ENCODE results near the gene RALGAPA2. TPM values are rescaled to one million over a fixed set of nuclear protein-coding genes. Genes with fewer than 3 reads are reported as not detected.
A peak's percentile ranks its signal among the peaks of the same experiment; 100 is the strongest.
"Not testable (repeated sequence)": the region's sequence is repeated elsewhere in the genome, so short reads cannot be mapped to it uniquely, and the experiment has no call there.

Gene RALGAPA2
- total and polyA plus RNA-seq, 7 donors = 8.4 to 23.2 (median 18.5) TPM

DNA sequence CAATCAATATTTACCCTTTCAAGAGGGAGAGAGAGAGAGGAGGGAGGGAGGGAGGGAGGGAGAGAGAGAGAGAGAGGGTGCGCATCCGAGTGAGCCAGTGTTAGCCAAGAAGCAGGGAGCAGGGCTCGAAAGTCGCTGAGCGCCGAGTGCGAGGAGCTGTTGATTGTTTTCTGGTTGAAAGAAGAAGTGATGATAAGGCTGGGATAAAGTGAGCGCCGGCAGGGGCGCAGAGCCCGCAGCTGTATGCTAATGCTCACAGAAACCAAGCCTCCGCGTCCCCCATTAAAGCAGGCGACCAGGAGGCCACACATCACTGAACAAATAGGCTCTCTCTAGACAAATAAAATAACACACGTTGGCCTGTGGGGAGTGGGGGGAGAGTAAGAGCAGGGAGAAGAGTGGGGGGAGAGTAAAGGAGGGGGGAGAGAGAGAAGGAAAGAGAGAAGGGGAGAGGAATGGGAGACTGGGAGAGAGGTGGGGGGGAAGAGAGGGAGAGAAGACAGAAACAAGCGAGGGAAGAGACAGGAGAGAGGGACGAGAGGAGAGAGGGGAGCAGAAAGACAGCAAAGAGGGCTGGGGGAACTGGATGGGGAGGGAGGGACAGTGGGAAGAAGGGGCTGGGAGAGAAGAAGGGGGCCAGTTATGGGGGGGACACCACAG is 349.5 kb downstream of the RALGAPA2 start:
- Histone ChIP-seq H3K9me3 (no peaks in the 10 kb centered on the region), H3K4me1 (peaks cover 0 to 31% (median 17%) of the 10 kb centered on the region in 4 donors), H3K27me3 (peaks cover 34 to 90% (median 54%) of the 10 kb centered on the region in 3 donors), H3K4me3 (no peak overlapping the region), H3K27ac (no peak overlapping the region), H3K36me3 (no peaks in the 10 kb centered on the region)
- intact Hi-C loops (cut with DNase I) = no loop called here
- DNase-seq = no peak
- WGBS, 2 donors = 1 to 3% methylated on average over 17 of the region's 17 CpGs
- TF ChIP-seq, protein P1, sequence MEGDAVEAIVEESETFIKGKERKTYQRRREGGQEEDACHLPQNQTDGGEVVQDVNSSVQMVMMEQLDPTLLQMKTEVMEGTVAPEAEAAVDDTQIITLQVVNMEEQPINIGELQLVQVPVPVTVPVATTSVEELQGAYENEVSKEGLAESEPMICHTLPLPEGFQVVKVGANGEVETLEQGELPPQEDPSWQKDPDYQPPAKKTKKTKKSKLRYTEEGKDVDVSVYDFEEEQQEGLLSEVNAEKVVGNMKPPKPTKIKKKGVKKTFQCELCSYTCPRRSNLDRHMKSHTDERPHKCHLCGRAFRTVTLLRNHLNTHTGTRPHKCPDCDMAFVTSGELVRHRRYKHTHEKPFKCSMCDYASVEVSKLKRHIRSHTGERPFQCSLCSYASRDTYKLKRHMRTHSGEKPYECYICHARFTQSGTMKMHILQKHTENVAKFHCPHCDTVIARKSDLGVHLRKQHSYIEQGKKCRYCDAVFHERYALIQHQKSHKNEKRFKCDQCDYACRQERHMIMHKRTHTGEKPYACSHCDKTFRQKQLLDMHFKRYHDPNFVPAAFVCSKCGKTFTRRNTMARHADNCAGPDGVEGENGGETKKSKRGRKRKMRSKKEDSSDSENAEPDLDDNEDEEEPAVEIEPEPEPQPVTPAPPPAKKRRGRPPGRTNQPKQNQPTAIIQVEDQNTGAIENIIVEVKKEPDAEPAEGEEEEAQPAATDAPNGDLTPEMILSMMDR (IDR thresholded peaks at IDR 0.05) = no peak
- no peak for TF ChIP-seq POLR2A (IDR thresholded peaks at IDR 0.05)
- TF ChIP-seq EP300 (IDR thresholded peaks at IDR 0.05) = no peak
- TF ChIP-seq POLR2AphosphoS5 (IDR thresholded peaks at IDR 0.05) = no peak

DNA sequence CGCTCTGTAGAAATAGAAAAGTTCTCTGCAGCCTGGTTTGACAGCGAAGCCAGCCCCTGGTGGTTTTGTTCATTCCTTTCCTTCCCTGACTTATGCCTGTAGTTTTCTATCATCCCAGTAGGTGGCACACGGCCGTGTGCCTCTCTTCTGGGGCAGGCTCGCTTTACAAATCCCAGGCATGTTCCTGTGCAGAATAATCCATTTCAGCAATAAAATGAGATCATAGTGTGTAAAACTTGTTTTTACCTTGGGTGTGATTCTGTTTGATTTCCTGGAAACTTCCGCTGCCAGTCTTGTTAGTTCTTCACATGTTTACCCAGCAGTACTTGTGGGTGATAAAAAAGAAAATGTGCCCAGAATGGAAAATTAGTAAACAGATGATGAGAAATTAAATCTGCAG is 352.0 kb downstream of the RALGAPA2 start:
- Histone ChIP-seq H3K27me3 (peaks cover 18 to 66% (median 30%) of the 10 kb centered on the region in 3 donors), H3K27ac (no peak overlapping the region), H3K9me3 (no peaks in the 10 kb centered on the region), H3K4me1 (peaks cover 0 to 18% (median 4%) of the 10 kb centered on the region in 4 donors), H3K36me3 (no peaks in the 10 kb centered on the region), H3K4me3 (no peak overlapping the region)
- DNase-seq = no peak
- WGBS, 2 donors = 1 to 2% methylated on average over 6 of the region's 6 CpGs
- intact Hi-C loops (cut with DNase I) = loop anchor here (2.0 kb wide), 1 partner anchor 208 kb away; no protein-coding TSS in a partner anchor
- no peak for TF ChIP-seq EP300 (IDR thresholded peaks at IDR 0.05)
- TF ChIP-seq, protein P1 (IDR thresholded peaks at IDR 0.05) = peak; percentile 19 to 65 (median 52)

DNA sequence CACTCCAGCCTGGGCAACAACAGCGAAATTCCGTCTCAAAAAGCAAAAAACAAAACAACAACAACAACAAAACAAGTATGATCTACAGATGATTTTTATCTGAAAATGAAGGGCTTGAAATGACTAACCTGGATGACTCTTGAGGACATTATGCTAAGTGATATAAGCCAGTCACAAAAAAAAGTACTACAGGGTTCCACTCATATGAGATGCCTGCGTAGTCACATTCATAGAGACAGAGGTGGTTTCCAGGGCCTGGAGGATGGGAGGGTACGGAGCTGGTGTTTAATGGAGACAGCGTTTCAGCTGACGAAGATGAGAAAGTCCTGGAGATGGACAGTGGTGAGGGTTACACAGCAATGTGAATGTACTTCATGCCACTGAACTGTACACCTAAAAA is 352.8 kb downstream of the RALGAPA2 start:
- H3K4me1 ChIP-seq = peaks cover 0 to 18% (median 4%) of the 10 kb centered on the region in 4 donors
- no peaks in the 10 kb centered on the region for H3K9me3 ChIP-seq
- intact Hi-C loops (cut with DNase I) = loop anchor here (2.0 kb wide), 1 partner anchor 209 kb away; no protein-coding TSS in a partner anchor
- TF ChIP-seq, protein P1 (IDR thresholded peaks at IDR 0.05) = no peak
- no peak for TF ChIP-seq EP300 (IDR thresholded peaks at IDR 0.05)
- TF ChIP-seq POLR2A (IDR thresholded peaks at IDR 0.05) = no peak
- TF ChIP-seq POLR2AphosphoS5 (IDR thresholded peaks at IDR 0.05) = no peak
- H3K27me3 ChIP-seq = peaks cover 13 to 58% (median 21%) of the 10 kb centered on the region in 3 donors
- 78 to 79% methylated on average over 6 of the region's 6 CpGs for WGBS, 2 donors
- no peaks in the 10 kb centered on the region for H3K36me3 ChIP-seq
- H3K27ac ChIP-seq = no peak overlapping the region
- H3K4me3 ChIP-seq = no peak overlapping the region
- DNase-seq = no peak

DNA sequence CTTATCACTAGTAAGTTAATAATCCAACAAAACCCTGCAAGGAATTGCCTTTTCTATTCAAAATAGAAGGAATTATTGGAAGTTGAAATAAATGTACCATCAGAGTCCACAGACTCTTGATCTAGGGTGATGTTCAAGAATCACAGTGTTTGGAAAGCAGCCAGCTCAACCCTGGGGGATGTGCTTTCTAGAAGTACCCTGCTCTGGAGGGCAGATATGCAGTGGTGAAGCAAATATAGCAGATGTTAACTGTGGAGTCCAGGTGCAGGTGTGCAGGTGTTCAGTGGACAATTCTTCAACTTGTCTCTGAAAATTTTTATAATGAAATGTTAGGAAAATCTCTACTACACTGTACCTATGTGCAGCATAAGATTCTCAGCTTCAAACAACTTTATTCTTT is 353.6 kb downstream of the RALGAPA2 start:
- DNase-seq = no peak
- H3K4me1 ChIP-seq = peaks cover 0 to 10% (median 4%) of the 10 kb centered on the region in 4 donors
- H3K27me3 ChIP-seq = peaks cover 4 to 49% (median 13%) of the 10 kb centered on the region in 3 donors
- TF ChIP-seq POLR2A (IDR thresholded peaks at IDR 0.05) (no peak), POLR2AphosphoS5 (IDR thresholded peaks at IDR 0.05) (no peak), EP300 (IDR thresholded peaks at IDR 0.05) (no peak)
- TF ChIP-seq, protein P1 (IDR thresholded peaks at IDR 0.05) = no peak
- H3K4me3 ChIP-seq = no peak overlapping the region
- H3K36me3 ChIP-seq = no peaks in the 10 kb centered on the region
- no peaks in the 10 kb centered on the region for H3K9me3 ChIP-seq
- no peak overlapping the region for H3K27ac ChIP-seq
- intact Hi-C loops (cut with DNase I) = no loop called here

DNA sequence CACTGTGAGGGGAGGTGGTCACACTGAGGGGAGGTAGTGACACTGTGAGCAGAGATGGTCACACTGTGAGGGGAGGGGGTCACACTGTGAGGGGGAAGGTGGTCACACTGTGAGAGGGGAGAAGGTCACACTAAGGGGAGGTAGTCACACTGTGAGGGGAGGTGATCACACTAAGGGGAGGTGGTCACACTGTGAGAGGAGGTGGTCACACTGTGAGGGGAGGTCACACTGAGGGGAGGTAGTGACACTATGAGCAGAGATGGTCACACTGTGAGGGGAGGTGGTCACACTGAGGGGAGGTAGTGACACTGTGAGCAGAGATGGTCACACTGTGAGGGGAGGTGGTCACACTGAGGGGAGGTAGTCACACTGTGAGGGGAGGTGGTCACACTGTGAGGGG is 356.9 kb downstream of the RALGAPA2 start:
- H3K4me3 ChIP-seq; intact Hi-C loops (cut with DNase I); H3K4me1 ChIP-seq; H3K27ac ChIP-seq; H3K36me3 ChIP-seq; H3K9me3 ChIP-seq; DNase-seq: not testable (repeated sequence)
- H3K27me3 ChIP-seq = peaks cover 0 to 17% (median 0%) of the 10 kb centered on the region in 3 donors
